PC-9 (cell line): ENCODE data around the gene PTX3. TPM values are rescaled to one million over a fixed set of nuclear protein-coding genes. Genes with fewer than 3 reads are reported as not detected.

Source experiments
- BruUV-seq: library from RNA; stranded (reverse); fragments of 400-500 nt; replicated peaks from 2 replicates; lab custom pipeline; 2021; lab: Mats Ljungman, UMichigan
- CTCF ChIA-PET: fragments of 300-600 bp; sonication (Branson Sonifier 250); formaldehyde crosslinking; loops from one replicate; lab custom pipeline; 2022; ENCODE audit warnings: antibody characterized with exemption; lab: Charles Lee
- POLR2A ChIA-PET: fragments of 300-600 bp; sonication (Branson Sonifier 250); formaldehyde crosslinking; loops from one replicate; lab custom pipeline; 2022; ENCODE audit warnings: antibody characterized with exemption; ENCODE audit not compliant: unreplicated experiment; lab: Charles Lee
- DNase-seq, 2 experiments: peaks; one replicate each; pipeline versions ENCODE4 v3.0.0 to v3.0.0-alpha.2; 2015 to 2022; ENCODE audit warnings: mixed read lengths in 1 of 2
- H2AFZ ChIP-seq: fragments of 200-600 bp; sonication (generic); 2 replicates; pipeline ENCODE4 v1.8.1; 2017; ENCODE audit warnings: antibody characterized with exemption
- H3F3A ChIP-seq: fragments of 200-600 bp; sonication (generic); 2 replicates; pipeline ENCODE4 v1.8.1; 2017; ENCODE audit warnings: antibody characterized with exemption, mild to moderate bottlenecking, low read depth; ENCODE audit not compliant: insufficient read depth
- H3K27ac ChIP-seq: fragments of 200-600 bp; sonication (generic); 2 replicates; pipeline ENCODE4 v1.6.1; 2016; ENCODE audit warnings: mixed run types
- H3K27me3 ChIP-seq: fragments of 200-600 bp; sonication (generic); 2 replicates; pipeline ENCODE4 v1.6.1; 2016; ENCODE audit warnings: low read depth, mixed run types; ENCODE audit not compliant: insufficient read depth
- H3K36me3 ChIP-seq: fragments of 200-600 bp; sonication (generic); 2 replicates; pipeline ENCODE4 v1.6.1; 2016; ENCODE audit warnings: low read depth, mixed run types
- H3K4me1 ChIP-seq: fragments of 200-600 bp; sonication (generic); replicated peaks from 2 replicates; pipeline ENCODE4 v1.6.1; 2016; ENCODE audit warnings: mixed run types; ENCODE audit not compliant: insufficient read depth
- H3K4me2 ChIP-seq: fragments of 200-600 bp; sonication (generic); 2 replicates; pipeline ENCODE4 v1.6.1; 2017; ENCODE audit warnings: mixed run types
- H3K4me3 ChIP-seq: fragments of 200-600 bp; sonication (generic); 2 replicates; pipeline ENCODE4 v1.6.1; 2016; ENCODE audit warnings: mixed run types
- H3K79me2 ChIP-seq: fragments of 200-600 bp; sonication (generic); 2 replicates; pipeline ENCODE4 v1.6.1; 2017; ENCODE audit warnings: low read depth, mixed run types
- H3K9me2 ChIP-seq: fragments of 200-600 bp; sonication (generic); 2 replicates; pipeline ENCODE4 v1.8.1; 2017; ENCODE audit warnings: mild to moderate bottlenecking; ENCODE audit not compliant: insufficient read depth
- H3K9me3 ChIP-seq: fragments of 200-600 bp; sonication (generic); 2 replicates; pipeline ENCODE4 v1.8.1; 2016; ENCODE audit warnings: low read depth; ENCODE audit not compliant: insufficient read depth
- H4K20me1 ChIP-seq: fragments of 200-600 bp; sonication (generic); 2 replicates; pipeline ENCODE4 v1.8.1; 2017; ENCODE audit not compliant: insufficient read depth
- EZH2 ChIP-seq: fragments of 200-600 bp; sonication (generic); IDR thresholded peaks from 2 replicates; pipeline ENCODE4 v1.8.0; 2017; ENCODE audit warnings: antibody characterized with exemption, low read depth
- intact Hi-C: fragments of 100-400 bp; cut with micrococcal nuclease; formaldehyde crosslinking; loops from one replicate; pipeline ENCODE4 v1.10.0; 2022; ENCODE audit not compliant: unreplicated experiment
- total RNA-seq: library from RNA; stranded (reverse); gene quantifications from 2 replicates; pipeline ENCODE4 v1.2.3, GENCODE V29; 2021
- TF ChIP-seq, protein P1 (sequence below): fragments of 200-600 bp; sonication (generic); conservative IDR thresholded peaks from 2 replicates; pipeline ENCODE4 v1.6.1; 2017; ENCODE audit warnings: mixed run types, antibody characterized with exemption, mild to moderate bottlenecking, moderate library complexity

PTX3 gene
- total RNA-seq, 1 experiment from 2014 or later, result 0.59 TPM

DNA sequence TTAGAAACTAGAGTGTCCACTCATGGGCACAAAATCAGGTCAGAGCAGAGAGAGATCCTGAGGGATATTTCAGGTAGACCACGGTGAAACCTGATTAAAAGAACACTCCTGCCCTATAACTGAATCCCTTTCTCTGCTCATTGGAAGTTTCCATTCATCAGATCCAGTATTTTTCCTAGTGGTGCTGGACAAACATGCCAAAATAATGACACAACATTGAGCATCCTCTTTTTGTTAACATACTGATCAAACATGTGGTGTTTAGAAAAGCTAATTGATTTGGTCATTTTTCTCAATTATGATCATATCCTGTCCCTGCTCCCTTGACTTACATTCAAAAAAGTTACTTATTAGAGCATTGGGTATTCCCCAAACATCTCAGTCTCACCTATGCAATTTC is 27.2 kb downstream of the PTX3 start:
- H3K9me3 ChIP-seq, result no peaks in the 10 kb centered on the region; the same call in 1 of the 2 replicates
- H3K79me2 ChIP-seq, result no peaks in the 10 kb centered on the region
- no peak for DNase-seq
- no peaks in the 10 kb centered on the region for H3K27me3 ChIP-seq
- ChIA-PET POLR2A (no interaction called here), CTCF (no interaction called here)
- H3K4me2 ChIP-seq, result no peak overlapping the region
- H3K36me3 ChIP-seq, result no peaks in the 10 kb centered on the region
- no peaks in the 10 kb centered on the region; the same call in 1 of the 2 replicates for H3K9me2 ChIP-seq
- no peaks in the 10 kb centered on the region for H3F3A ChIP-seq
- no peak overlapping the region for H3K4me3 ChIP-seq
- no peak overlapping the region for H2AFZ ChIP-seq
- TF ChIP-seq EZH2, result no peak
- TF ChIP-seq, protein P1, sequence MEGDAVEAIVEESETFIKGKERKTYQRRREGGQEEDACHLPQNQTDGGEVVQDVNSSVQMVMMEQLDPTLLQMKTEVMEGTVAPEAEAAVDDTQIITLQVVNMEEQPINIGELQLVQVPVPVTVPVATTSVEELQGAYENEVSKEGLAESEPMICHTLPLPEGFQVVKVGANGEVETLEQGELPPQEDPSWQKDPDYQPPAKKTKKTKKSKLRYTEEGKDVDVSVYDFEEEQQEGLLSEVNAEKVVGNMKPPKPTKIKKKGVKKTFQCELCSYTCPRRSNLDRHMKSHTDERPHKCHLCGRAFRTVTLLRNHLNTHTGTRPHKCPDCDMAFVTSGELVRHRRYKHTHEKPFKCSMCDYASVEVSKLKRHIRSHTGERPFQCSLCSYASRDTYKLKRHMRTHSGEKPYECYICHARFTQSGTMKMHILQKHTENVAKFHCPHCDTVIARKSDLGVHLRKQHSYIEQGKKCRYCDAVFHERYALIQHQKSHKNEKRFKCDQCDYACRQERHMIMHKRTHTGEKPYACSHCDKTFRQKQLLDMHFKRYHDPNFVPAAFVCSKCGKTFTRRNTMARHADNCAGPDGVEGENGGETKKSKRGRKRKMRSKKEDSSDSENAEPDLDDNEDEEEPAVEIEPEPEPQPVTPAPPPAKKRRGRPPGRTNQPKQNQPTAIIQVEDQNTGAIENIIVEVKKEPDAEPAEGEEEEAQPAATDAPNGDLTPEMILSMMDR, result no peak
- intact Hi-C loops, result no loop called here
- no peaks in the 10 kb centered on the region for H4K20me1 ChIP-seq
- 0 out of 2 replicates have a peak, but pooled peaks cover 5% of the 10 kb centered on the region for H3K4me1 ChIP-seq
- no TSS peak for BruUV-seq
- H3K27ac ChIP-seq, result no peak overlapping the region

DNA sequence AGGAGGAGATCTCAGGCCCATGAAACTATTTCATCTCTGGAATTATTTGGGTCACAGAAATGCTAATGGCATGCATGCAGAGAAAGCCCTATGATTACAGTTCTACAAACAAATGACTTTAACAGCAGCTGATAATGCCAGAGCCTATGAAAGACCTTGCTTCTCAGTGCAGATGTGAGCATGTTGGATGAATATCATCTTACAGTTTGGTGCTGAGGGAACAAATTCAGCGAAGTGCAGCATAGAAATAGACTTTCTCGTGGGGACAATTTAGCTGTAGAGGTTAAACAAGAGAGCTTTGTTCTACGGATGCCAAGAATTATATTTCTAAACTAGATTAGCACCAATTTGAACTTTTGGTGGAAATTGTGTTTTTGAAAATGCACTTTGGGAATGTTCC is 27.7 kb downstream of the PTX3 start:
- H3K36me3 ChIP-seq, result no peaks in the 10 kb centered on the region
- no peaks in the 10 kb centered on the region for H4K20me1 ChIP-seq
- CTCF ChIA-PET, result no interaction called here
- H3F3A ChIP-seq, result no peaks in the 10 kb centered on the region
- H3K9me3 ChIP-seq, result no peaks in the 10 kb centered on the region; the same call in 1 of the 2 replicates
- TF ChIP-seq, protein P1, result no peak
- TF ChIP-seq EZH2, result no peak
- POLR2A ChIA-PET, result interaction anchor here (0.5 kb wide), 1 partner anchor 81 kb away, joined by 5 read pairs; no protein-coding TSS in a partner anchor
- no peak overlapping the region for H2AFZ ChIP-seq
- no peak overlapping the region for H3K27ac ChIP-seq
- no peak for DNase-seq
- no peaks in the 10 kb centered on the region for H3K27me3 ChIP-seq
- H3K4me1 ChIP-seq, result 0 out of 2 replicates have a peak, but pooled peaks cover 5% of the 10 kb centered on the region
- H3K9me2 ChIP-seq, result no peaks in the 10 kb centered on the region; the same call in 1 of the 2 replicates
- no peak overlapping the region for H3K4me2 ChIP-seq
- H3K79me2 ChIP-seq, result no peaks in the 10 kb centered on the region
- H3K4me3 ChIP-seq, result no peak overlapping the region
- BruUV-seq, result no TSS peak
- intact Hi-C loops, result no loop called here

DNA sequence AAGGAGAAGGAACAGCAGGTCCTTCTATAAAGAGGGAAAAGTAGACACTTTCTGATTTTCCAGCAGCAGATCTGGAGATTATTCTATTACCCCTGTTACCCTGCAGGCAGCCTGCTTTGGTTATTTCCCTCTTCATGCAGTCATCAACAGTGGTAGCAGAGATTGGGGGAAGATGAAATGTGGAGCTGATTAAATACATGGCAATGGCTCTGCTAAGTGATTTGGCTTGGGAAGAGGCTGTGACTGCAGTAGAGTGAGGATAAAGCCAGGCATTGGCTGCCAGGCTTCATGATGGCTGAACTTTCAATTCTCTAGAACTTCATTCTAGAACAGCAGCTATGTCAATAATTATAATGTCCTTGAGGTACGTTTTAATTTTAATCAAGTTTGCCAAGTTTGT is 29.1 kb downstream of the PTX3 start:
- no TSS peak for BruUV-seq
- Histone ChIP-seq H3K4me3 (no peak overlapping the region), H2AFZ (no peak overlapping the region), H3K27me3 (no peaks in the 10 kb centered on the region), H3K9me3 (no peaks in the 10 kb centered on the region), H3K79me2 (no peaks in the 10 kb centered on the region), H3F3A (no peaks in the 10 kb centered on the region), H3K4me2 (no peak overlapping the region), H3K4me1 (no peaks in the 10 kb centered on the region), H3K9me2 (no peaks in the 10 kb centered on the region; the same call in 1 of the 2 replicates), H3K36me3 (no peaks in the 10 kb centered on the region), H4K20me1 (no peaks in the 10 kb centered on the region), H3K27ac (no peak overlapping the region)
- CTCF ChIA-PET, result no interaction called here
- intact Hi-C loops, result no loop called here
- no peak for DNase-seq
- POLR2A ChIA-PET, result no interaction called here
- TF ChIP-seq, protein P1, result no peak
- no peak for TF ChIP-seq EZH2
